ENCODE results near the gene MASP1. TPM values are rescaled to one million over a fixed set of nuclear protein-coding genes. Genes with fewer than 3 reads are reported as not detected.

MASP1 gene
- total RNA-seq, 1 experiment from 2014 or later: not detected

DNA sequence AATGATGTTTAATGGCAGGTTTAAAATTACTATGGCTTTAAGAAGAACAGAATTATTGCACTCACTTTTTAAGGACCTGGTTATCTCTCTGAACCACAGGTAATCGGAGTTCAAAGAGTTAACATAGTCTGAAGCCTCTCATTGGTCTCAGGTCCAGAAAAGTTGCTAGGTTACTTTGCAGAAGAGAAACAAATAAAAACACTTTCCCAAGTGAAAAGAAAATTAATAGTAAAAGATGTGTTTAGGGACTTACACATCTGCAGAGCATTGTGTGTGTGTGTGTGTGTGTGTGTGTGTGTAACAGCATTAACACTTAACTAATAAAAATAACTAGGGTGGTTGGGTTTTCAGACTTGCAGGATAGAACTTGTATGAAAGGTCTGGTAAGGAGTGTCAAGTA, 1.0 kb downstream of the MASP1 start:
- Histone ChIP-seq H3K36me3 (ENCODE audit: control insufficient read depth in 1 of 2, insufficient read depth in 2 of 2, low read length in 2 of 2) (no peaks in the 10 kb centered on the region), H3K27ac (ENCODE audit: low read depth, low read length) (no peak overlapping the region), H3K4me1 (ENCODE audit: control insufficient read depth in 1 of 2, insufficient read depth in 2 of 2, low read length in 2 of 2) (no peaks in the 10 kb centered on the region), H3K9me2 (ENCODE audit: insufficient read depth) (no peaks in the 10 kb centered on the region), H4K20me1 (ENCODE audit: insufficient read depth) (no peaks in the 10 kb centered on the region), H3K4me3 (replicated peaks in 1 of 2; ENCODE audit: low read depth in 1 of 2, low read length in 2 of 2) (no peak overlapping the region), H3K27me3 (ENCODE audit: insufficient read depth, low read length) (peaks cover 14% of the 10 kb centered on the region; the same call in 1 of the 2 replicates), H3K79me2 (ENCODE audit: insufficient read depth, low read length) (no peaks in the 10 kb centered on the region), H3K4me2 (ENCODE audit: low read length) (no peak overlapping the region), H3K9me3 (ENCODE audit: control insufficient read depth in 1 of 2, insufficient read depth in 1 of 2, low read depth in 1 of 2, low read length in 2 of 2) (no peaks in the 10 kb centered on the region), H3K9ac (ENCODE audit: low read length) (no peak overlapping the region), H2AFZ (ENCODE audit: low read depth, low read length, poor library complexity, severe bottlenecking) (no peak overlapping the region)
- POLR2A ChIA-PET: no interaction called here
- CTCF ChIA-PET: no interaction called here
- DNase-seq (ENCODE audit: low read depth, low spot score) (no peak), ATAC-seq (no peak)
- BruUV-seq (replicated peaks): no TSS peak
- RAD21 ChIA-PET (ENCODE audit: low non-redundant PET in 1 of 2, low total read pairs in 2 of 2, uncharacterized antibody in 2 of 2, unreplicated experiment in 2 of 2): no interaction called here
- TF ChIP-seq, protein P1, sequence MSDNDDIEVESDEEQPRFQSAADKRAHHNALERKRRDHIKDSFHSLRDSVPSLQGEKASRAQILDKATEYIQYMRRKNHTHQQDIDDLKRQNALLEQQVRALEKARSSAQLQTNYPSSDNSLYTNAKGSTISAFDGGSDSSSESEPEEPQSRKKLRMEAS (IDR thresholded peaks at IDR 0.05): no peak
- no peak for TF ChIP-seq CBX3 (IDR thresholded peaks at IDR 0.05; ENCODE audit: low read depth)
- TF ChIP-seq, protein P2, sequence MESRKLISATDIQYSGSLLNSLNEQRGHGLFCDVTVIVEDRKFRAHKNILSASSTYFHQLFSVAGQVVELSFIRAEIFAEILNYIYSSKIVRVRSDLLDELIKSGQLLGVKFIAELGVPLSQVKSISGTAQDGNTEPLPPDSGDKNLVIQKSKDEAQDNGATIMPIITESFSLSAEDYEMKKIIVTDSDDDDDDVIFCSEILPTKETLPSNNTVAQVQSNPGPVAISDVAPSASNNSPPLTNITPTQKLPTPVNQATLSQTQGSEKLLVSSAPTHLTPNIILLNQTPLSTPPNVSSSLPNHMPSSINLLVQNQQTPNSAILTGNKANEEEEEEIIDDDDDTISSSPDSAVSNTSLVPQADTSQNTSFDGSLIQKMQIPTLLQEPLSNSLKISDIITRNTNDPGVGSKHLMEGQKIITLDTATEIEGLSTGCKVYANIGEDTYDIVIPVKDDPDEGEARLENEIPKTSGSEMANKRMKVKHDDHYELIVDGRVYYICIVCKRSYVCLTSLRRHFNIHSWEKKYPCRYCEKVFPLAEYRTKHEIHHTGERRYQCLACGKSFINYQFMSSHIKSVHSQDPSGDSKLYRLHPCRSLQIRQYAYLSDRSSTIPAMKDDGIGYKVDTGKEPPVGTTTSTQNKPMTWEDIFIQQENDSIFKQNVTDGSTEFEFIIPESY (IDR thresholded peaks at IDR 0.05; ENCODE audit: extremely low read depth, insufficient replicate concordance, low read length): no peak
- no peak for TF ChIP-seq ZFX (IDR thresholded peaks at IDR 0.05)
- intact Hi-C loops (cut with micrococcal nuclease): loop anchor here (10.0 kb wide), 1 partner anchor 446 kb away; the partner anchor contains the start of gene ADIPOQ

DNA sequence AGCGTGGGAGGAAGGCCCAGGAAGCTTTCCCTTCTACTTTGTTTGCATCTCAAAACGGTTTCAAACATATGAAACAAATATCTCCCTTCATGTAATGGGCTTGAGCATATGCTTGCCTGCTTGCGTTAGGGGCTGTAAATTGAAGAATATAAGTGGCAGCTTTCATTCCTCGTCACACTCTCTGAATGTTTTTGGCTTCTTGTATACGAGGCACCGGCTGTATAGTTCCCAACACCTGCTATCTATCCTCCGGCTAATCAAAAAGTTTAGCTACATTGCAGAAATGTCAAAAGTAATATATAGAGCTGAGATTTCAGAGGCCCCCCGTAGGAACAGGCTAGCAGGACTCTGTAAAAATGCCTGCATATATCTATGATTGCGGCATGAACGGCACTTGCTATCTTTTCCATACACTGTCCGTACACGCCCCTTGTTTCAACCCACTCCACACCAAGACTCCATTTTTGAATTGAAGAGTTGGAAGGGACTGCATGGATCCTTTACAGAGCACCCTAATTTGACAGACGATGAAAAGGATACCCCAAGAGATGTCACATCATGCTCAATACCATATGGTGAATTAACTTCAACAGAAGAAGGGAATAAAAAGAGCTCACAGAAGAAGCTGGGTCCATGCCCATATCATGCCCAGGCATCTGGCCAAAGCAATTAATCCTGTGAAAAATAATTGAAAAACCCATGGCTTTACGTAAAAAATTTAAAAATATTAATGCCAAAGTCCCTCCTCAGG, 2.5 kb downstream of the MASP1 start:
- Histone ChIP-seq H3K4me2 (ENCODE audit: low read length) (no peak overlapping the region), H3K9me2 (ENCODE audit: insufficient read depth) (no peaks in the 10 kb centered on the region), H3K36me3 (ENCODE audit: control insufficient read depth in 1 of 2, insufficient read depth in 2 of 2, low read length in 2 of 2) (no peaks in the 10 kb centered on the region), H4K20me1 (ENCODE audit: insufficient read depth) (no peaks in the 10 kb centered on the region), H3K4me3 (replicated peaks in 1 of 2; ENCODE audit: low read depth in 1 of 2, low read length in 2 of 2) (no peak overlapping the region), H3K27ac (ENCODE audit: low read depth, low read length) (no peak overlapping the region), H3K4me1 (ENCODE audit: control insufficient read depth in 1 of 2, insufficient read depth in 2 of 2, low read length in 2 of 2) (no peaks in the 10 kb centered on the region), H2AFZ (ENCODE audit: low read depth, low read length, poor library complexity, severe bottlenecking) (no peak overlapping the region), H3K79me2 (ENCODE audit: insufficient read depth, low read length) (no peaks in the 10 kb centered on the region), H3K9ac (ENCODE audit: low read length) (no peak overlapping the region), H3K9me3 (ENCODE audit: control insufficient read depth in 1 of 2, insufficient read depth in 1 of 2, low read depth in 1 of 2, low read length in 2 of 2) (no peaks in the 10 kb centered on the region), H3K27me3 (ENCODE audit: insufficient read depth, low read length) (peaks cover 14% of the 10 kb centered on the region; the same call in 1 of the 2 replicates)
- no peak for ATAC-seq
- intact Hi-C loops (cut with micrococcal nuclease): no loop called here
- no TSS peak for BruUV-seq (replicated peaks)
- ChIA-PET POLR2A (no interaction called here), RAD21 (ENCODE audit: low non-redundant PET in 1 of 2, low total read pairs in 2 of 2, uncharacterized antibody in 2 of 2, unreplicated experiment in 2 of 2) (no interaction called here), CTCF (interaction anchor here (0.6 kb wide), 1 partner anchor 20 kb away, joined by 3 read pairs; no protein-coding TSS in a partner anchor)
- DNase-seq (ENCODE audit: low read depth, low spot score): no peak
- no peak for TF ChIP-seq FOSL1 (IDR thresholded peaks at IDR 0.05; ENCODE audit: low read depth)
- TF ChIP-seq, protein P3, sequence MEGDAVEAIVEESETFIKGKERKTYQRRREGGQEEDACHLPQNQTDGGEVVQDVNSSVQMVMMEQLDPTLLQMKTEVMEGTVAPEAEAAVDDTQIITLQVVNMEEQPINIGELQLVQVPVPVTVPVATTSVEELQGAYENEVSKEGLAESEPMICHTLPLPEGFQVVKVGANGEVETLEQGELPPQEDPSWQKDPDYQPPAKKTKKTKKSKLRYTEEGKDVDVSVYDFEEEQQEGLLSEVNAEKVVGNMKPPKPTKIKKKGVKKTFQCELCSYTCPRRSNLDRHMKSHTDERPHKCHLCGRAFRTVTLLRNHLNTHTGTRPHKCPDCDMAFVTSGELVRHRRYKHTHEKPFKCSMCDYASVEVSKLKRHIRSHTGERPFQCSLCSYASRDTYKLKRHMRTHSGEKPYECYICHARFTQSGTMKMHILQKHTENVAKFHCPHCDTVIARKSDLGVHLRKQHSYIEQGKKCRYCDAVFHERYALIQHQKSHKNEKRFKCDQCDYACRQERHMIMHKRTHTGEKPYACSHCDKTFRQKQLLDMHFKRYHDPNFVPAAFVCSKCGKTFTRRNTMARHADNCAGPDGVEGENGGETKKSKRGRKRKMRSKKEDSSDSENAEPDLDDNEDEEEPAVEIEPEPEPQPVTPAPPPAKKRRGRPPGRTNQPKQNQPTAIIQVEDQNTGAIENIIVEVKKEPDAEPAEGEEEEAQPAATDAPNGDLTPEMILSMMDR (IDR thresholded peaks at IDR 0.05 in 2 of 3, conservative IDR thresholded peaks at IDR 0.05 in 1 of 3; ENCODE audit: borderline replicate concordance in 1 of 3, insufficient read depth in 1 of 3, low read depth in 2 of 3, low read length in 2 of 3): no peak
- TF ChIP-seq SIN3A (IDR thresholded peaks at IDR 0.05; ENCODE audit: low read depth): no peak
- TF ChIP-seq, protein P2 (IDR thresholded peaks at IDR 0.05; ENCODE audit: extremely low read depth, insufficient replicate concordance, low read length): no peak
- no peak for TF ChIP-seq CEBPB (IDR thresholded peaks at IDR 0.05; ENCODE audit: low read depth)
- TF ChIP-seq ZFX (IDR thresholded peaks at IDR 0.05): no peak
- TF ChIP-seq, protein P1 (IDR thresholded peaks at IDR 0.05): no peak
- no peak for TF ChIP-seq CBX3 (IDR thresholded peaks at IDR 0.05; ENCODE audit: low read depth)
- TF ChIP-seq RAD21 (IDR thresholded peaks at IDR 0.05; ENCODE audit: low read depth): no peak
- TF ChIP-seq SP1 (IDR thresholded peaks at IDR 0.05; ENCODE audit: low read depth): no peak
- TF ChIP-seq, protein P4, sequence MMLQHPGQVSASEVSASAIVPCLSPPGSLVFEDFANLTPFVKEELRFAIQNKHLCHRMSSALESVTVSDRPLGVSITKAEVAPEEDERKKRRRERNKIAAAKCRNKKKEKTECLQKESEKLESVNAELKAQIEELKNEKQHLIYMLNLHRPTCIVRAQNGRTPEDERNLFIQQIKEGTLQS (IDR thresholded peaks at IDR 0.05): no peak
- TF ChIP-seq POLR2A (IDR thresholded peaks at IDR 0.05; ENCODE audit: borderline replicate concordance, extremely low read depth, insufficient read depth, insufficient read length): no peak
